Epithelial cell of esophagus (primary cell): ENCODE data around the gene NOL7.

Experiments used
- DNase-seq: peaks from one replicate; pipeline ENCODE4 v3.0.0; 2010; ENCODE audit warnings: low read depth
- H3K4me3 ChIP-seq: 2 replicates; pipeline ENCODE4 v1.5.1; 2011; ENCODE audit warnings: mild to moderate bottlenecking, low read length, control low read depth
- TF ChIP-seq, protein P1 (sequence below): IDR thresholded peaks from 2 replicates; pipeline ENCODE4 v1.5.1; 2011; ENCODE audit warnings: low read depth, mild to moderate bottlenecking, low read length, control low read depth, inconsistent platforms; ENCODE audit not compliant: insufficient read depth; ENCODE audit errors: missing control alignments

The NOL7 gene

DNA sequence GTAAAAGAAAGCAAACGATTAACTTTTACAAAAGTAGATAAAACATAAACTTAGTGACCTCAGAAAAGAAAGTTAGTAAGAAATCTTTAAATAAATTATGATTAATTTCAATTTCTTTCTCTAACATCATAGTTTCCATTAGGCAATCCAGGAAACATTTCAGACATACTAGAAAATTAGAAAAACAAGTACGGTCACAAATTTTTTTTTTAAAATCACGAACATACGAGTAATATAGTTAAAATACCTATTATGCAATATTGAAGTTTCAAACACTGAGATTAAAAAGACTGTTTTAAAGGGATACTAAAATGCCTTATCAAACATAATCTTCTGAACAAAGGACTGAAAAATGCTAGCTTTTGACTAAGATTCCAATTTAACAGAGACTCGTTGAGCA, 26.2 kb downstream of the NOL7 start:
- H3K4me3 ChIP-seq: no peak overlapping the region
- TF ChIP-seq, protein P1, sequence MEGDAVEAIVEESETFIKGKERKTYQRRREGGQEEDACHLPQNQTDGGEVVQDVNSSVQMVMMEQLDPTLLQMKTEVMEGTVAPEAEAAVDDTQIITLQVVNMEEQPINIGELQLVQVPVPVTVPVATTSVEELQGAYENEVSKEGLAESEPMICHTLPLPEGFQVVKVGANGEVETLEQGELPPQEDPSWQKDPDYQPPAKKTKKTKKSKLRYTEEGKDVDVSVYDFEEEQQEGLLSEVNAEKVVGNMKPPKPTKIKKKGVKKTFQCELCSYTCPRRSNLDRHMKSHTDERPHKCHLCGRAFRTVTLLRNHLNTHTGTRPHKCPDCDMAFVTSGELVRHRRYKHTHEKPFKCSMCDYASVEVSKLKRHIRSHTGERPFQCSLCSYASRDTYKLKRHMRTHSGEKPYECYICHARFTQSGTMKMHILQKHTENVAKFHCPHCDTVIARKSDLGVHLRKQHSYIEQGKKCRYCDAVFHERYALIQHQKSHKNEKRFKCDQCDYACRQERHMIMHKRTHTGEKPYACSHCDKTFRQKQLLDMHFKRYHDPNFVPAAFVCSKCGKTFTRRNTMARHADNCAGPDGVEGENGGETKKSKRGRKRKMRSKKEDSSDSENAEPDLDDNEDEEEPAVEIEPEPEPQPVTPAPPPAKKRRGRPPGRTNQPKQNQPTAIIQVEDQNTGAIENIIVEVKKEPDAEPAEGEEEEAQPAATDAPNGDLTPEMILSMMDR: no peak
- DNase-seq: no peak

DNA sequence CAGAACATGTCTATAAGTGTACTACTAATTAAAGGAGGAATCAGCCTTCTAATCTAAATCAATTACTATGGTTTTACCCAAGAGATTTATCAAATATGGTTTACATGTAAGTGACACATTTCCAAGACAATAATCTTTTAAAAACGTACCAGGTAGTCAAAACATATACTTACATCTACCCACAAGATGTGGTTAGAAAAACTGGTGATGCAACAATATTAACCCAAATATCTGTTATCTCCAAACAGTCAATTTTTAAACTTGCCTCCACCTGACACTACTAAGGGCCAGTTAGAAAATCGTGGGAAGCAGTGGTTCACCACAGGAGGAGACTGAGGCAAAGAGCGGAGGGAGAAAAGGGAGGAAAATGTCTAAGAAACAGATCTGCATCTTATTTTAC, 28.0 kb downstream of the NOL7 start:
- H3K4me3 ChIP-seq: no peak overlapping the region
- TF ChIP-seq, protein P1: no peak
- DNase-seq: no peak

DNA sequence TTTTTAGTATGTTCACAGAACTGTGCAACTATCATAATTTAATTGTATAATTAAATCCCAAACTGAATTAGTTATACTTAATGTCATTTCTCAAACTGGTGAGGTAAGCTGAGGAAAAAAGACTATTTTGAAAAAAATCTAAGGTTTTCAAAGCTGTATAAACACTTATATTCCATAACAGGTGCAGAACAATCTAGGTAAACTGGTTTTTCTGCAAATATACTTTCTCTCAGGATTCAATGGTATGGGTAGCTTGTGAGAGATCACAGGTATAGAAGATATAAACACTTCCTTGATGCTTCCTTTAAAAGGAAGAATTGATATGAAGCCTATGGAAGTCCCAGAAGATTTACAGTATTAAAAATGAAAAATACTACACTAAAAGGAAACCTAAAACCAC, 33.7 kb downstream of the NOL7 start:
- no peak for DNase-seq
- H3K4me3 ChIP-seq: no peak overlapping the region
- TF ChIP-seq, protein P1: no peak

DNA sequence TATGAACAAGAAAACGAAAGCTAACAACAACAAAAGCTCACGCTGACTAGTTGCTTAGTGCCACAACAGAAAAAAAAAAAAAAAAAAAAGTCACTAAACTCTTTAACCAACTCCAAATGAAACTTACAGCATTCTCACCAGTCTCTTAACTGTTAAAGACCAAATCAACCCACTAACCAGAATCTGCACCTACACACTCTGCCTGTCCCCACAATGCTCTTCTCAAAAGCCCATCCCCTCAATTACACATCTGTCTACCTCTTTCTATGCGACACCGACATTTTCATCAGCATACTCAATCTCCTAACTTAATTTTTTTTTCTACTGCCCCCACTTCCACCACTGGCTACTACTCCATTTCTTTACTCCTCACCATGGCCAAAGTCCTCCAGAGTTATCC, 34.3 kb downstream of the NOL7 start:
- H3K4me3 ChIP-seq: no peak overlapping the region
- TF ChIP-seq, protein P1: no peak
- DNase-seq: no peak

DNA sequence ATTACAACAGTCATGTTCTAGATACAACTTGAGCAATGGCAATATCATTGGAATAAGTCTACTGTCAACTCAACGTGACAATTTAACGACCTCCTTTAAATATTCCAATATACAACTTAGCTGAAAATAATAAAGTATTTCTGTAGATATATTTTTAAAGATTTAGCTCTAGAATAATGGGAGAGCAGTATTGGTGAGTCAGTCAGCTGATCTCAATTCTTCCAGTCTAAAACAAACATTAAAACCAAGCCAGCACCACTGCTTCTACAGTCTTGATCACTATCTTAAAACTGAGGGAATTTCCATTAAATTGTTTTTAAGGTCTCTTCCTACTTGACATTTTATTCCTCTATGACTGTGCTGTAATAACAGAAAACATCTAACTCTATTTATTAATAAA, 38.2 kb downstream of the NOL7 start:
- H3K4me3 ChIP-seq: no peak overlapping the region
- TF ChIP-seq, protein P1: no peak
- no peak for DNase-seq

DNA sequence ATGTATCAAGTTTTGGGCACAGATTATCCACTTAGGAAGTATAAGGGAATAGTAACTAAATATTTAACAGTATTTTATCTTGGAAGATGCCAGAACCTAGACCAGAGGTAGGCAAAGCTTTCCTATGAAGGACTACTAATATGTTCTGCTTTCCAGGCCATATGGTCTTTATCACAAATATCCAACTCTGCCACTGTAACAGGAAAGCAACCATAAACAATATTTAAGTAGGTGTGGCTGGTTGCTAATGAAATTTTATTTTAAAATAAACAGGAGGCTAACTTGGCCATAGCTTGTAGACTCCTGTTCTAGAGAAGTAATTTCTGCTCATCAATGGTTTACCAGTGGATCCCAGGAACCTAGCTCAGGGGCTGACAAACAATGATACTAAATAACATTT, 39.4 kb downstream of the NOL7 start:
- TF ChIP-seq, protein P1: no peak
- H3K4me3 ChIP-seq: no peak overlapping the region

DNA sequence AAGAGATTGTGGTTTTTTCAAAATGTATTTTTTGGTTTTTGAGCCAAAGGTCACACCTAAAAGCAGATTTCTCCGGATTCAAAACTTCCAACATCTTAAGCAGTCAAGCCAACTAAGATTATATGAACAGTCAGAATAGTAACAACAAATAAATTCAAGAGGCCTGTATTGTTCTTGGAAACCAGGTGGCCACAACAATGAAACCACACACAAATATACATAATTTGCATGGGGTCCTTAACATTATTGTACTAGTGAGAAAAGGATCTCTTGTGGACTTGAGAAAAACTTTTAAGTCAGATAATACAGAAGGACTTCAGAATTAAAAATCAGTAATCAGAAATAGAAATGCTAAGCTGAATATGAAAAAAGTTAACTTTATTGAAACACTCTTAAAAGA, 40.6 kb downstream of the NOL7 start:
- no peak for DNase-seq
- H3K4me3 ChIP-seq: no peak overlapping the region
- TF ChIP-seq, protein P1: no peak

More for the DNA sequence above, 39.4 kb downstream of the NOL7 start:
- no peak for DNase-seq
